Measurements from ENCODE around the gene CDK12. TPM values are rescaled to one million over a fixed set of nuclear protein-coding genes. Genes with fewer than 3 reads are reported as not detected.

The CDK12 gene
- polyA plus RNA-seq, 1 of the 3 experiments (the other 2 are of a cell fraction) = 11.6 TPM

DNA sequence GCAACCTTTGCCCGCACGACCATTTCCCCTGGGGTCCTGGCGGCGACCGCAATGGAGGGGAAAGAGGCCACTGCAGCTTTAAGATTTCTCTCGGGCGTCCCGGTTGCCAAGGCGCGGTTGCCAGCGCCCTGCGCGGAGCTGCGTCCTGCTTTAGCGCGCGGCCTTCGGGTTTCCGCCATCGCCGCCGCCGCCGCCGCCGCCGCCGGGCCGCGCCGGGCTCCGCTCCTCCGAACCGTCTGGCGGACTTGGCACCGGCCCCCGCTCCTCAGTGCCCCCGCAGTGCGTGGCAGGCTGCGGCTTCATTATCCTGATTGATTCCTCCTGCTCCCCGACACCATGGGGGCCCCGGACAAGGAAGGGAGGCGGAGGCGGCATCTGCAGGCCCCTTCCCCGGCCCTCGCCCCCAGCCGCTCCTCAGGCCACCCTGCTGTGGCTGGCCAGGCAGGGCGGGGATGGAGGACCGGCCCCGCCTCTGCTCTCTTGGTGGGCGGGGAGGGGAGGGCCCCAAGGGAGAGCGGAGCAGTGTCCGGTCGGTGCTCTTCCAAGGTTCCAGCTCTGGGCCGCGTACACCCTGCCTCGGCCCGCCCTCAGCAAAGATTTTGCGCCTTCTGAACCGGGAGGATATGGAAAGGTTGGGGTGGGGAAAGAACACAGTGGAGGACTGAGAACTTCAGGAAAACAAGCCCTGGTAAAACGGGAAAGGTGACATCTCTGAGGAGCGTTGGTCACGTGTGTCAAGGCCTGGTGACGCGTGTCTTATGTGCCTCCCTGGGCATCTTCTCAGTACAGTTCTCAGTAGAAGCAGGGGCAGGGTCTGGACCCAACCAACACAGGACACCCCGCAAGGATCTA is 112.4 kb downstream of the CDK12 start:
- H3K36me3 ChIP-seq (replicated peaks in 1 of 2; ENCODE audit: control insufficient read depth in 1 of 2, insufficient read depth in 2 of 2, low read length in 1 of 2) = peaks cover 3 to 11% of the 10 kb centered on the region in 2 experiments
- peak overlapping the region; percentile 55; the same call in 1 of the 2 replicates for H3K9ac ChIP-seq
- peak overlapping the region; percentile 76 for H2AFZ ChIP-seq (ENCODE audit: low read depth)
- 17% methylated on average over 33 of the region's 66 CpGs for WGBS (ENCODE audit: low lambda C conversion rate)
- DNase-seq = peak; percentile 96
- H3F3A ChIP-seq (replicated peaks; ENCODE audit: insufficient read depth) = peaks cover 7% of the 10 kb centered on the region
- H3K79me2 ChIP-seq (ENCODE audit: insufficient read depth) = no peaks in the 10 kb centered on the region
- no peaks in the 10 kb centered on the region for H3K27me3 ChIP-seq (ENCODE audit: insufficient read depth)
- peak overlapping the region; percentile 63 to 68 for H3K4me3 ChIP-seq (ENCODE audit: low read depth in 2 of 2, low read length in 1 of 2)
- H4K20me1 ChIP-seq (ENCODE audit: insufficient read depth) = no peaks in the 10 kb centered on the region
- TF ChIP-seq, protein P1, sequence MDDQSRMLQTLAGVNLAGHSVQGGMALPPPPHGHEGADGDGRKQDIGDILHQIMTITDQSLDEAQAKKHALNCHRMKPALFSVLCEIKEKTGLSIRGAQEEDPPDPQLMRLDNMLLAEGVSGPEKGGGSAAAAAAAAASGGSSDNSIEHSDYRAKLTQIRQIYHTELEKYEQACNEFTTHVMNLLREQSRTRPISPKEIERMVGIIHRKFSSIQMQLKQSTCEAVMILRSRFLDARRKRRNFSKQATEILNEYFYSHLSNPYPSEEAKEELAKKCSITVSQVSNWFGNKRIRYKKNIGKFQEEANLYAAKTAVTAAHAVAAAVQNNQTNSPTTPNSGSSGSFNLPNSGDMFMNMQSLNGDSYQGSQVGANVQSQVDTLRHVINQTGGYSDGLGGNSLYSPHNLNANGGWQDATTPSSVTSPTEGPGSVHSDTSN (IDR thresholded peaks at IDR 0.05) = no peak
- TF ChIP-seq SIN3A (IDR thresholded peaks at IDR 0.05; ENCODE audit: borderline replicate concordance, low read depth, low read length) = no peak
- peak; percentile 49; the same call in 1 of the 2 replicates for TF ChIP-seq YY1 (IDR thresholded peaks at IDR 0.05; ENCODE audit: low read depth)
- peak; percentile 24; the same call in 1 of the 2 replicates for TF ChIP-seq TAF1 (IDR thresholded peaks at IDR 0.05; ENCODE audit: borderline replicate concordance, low read depth, low read length)
- TF ChIP-seq POLR2AphosphoS5 (IDR thresholded peaks at IDR 0.05; ENCODE audit: low read depth, low read length) = 0 out of 2 replicates have a peak, but pooled peaks have one; percentile 24
- TF ChIP-seq FOSL2 (IDR thresholded peaks at IDR 0.05; ENCODE audit: borderline replicate concordance, low read depth) = no peak
- no peak for TF ChIP-seq GABPA (IDR thresholded peaks at IDR 0.05; ENCODE audit: low read depth)
- TF ChIP-seq CHD2 (IDR thresholded peaks at IDR 0.05; ENCODE audit: low read length, partially characterized antibody) = no peak
- peak; percentile 58; the same call in 1 of the 2 replicates for TF ChIP-seq MXI1 (IDR thresholded peaks at IDR 0.05; ENCODE audit: low read depth, low read length)
- peaks cover 0 to 8% of the 10 kb centered on the region in 2 experiments; a peak in 1 of 4 replicates for H3K4me1 ChIP-seq (ENCODE audit: control insufficient read depth in 1 of 2, insufficient read depth in 2 of 2, low read depth in 1 of 2, low read length in 1 of 2)
- H3K27ac ChIP-seq (ENCODE audit: low read depth in 2 of 2, low read length in 1 of 2) = peak overlapping the region; percentile 68 to 77; a peak in 3 of 4 replicates
- peak overlapping the region; percentile 88 for H3K4me2 ChIP-seq
- H3K9me3 ChIP-seq = no peaks in the 10 kb centered on the region
- H3K9me2 ChIP-seq = no peaks in the 10 kb centered on the region
- CTCF ChIA-PET = interaction anchor here (0.8 to 10.3 kb wide), 6 partner anchors 8 to 156 kb away, joined by 3 to 93 read pairs (median 7); no protein-coding TSS in a partner anchor
- POLR2A ChIA-PET = interaction anchor here (0.7 to 0.8 kb wide), 2 partner anchors 13 to 146 kb away, joined by 3 read pairs; no protein-coding TSS in a partner anchor

DNA sequence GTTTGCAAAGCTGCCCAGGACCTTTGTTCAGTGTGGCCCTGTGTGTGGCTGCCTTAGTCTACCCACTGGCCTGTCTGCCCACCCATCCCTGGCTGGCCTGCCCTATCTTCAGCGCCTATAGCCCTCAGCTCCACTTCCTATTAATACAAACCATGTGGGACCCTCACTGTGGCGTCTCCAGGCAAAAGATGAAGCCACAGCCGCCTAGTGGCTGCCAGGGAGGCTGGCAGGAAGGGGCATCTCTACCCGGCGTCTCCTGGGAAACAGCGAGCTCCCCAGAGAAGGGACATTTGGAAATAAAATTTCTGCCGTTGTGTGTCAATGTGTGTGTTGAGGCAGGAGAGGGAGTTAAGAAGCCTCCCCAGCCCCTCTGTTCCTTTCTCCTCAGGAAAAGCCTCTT is 114.9 kb downstream of the CDK12 start:
- Histone ChIP-seq H3K9me2 (no peaks in the 10 kb centered on the region), H3K27me3 (ENCODE audit: insufficient read depth) (no peaks in the 10 kb centered on the region), H2AFZ (ENCODE audit: low read depth) (no peak overlapping the region), H3K4me3 (ENCODE audit: low read depth in 2 of 2, low read length in 1 of 2) (no peak overlapping the region), H3K4me1 (ENCODE audit: control insufficient read depth in 1 of 2, insufficient read depth in 2 of 2, low read depth in 1 of 2, low read length in 1 of 2) (peaks cover 0 to 8% of the 10 kb centered on the region in 2 experiments; a peak in 1 of 4 replicates), H3K4me2 (no peak overlapping the region), H3K27ac (ENCODE audit: low read depth in 2 of 2, low read length in 1 of 2) (no peak overlapping the region), H4K20me1 (ENCODE audit: insufficient read depth) (no peaks in the 10 kb centered on the region), H3K9me3 (no peaks in the 10 kb centered on the region), H3F3A (replicated peaks; ENCODE audit: insufficient read depth) (peaks cover 7% of the 10 kb centered on the region), H3K9ac (no peak overlapping the region), H3K79me2 (ENCODE audit: insufficient read depth) (no peaks in the 10 kb centered on the region), H3K36me3 (replicated peaks in 1 of 2; ENCODE audit: control insufficient read depth in 1 of 2, insufficient read depth in 2 of 2, low read length in 1 of 2) (no peaks in the 10 kb centered on the region)
- WGBS (ENCODE audit: low lambda C conversion rate) = 17% methylated on average over 7 of the region's 7 CpGs
- POLR2A ChIA-PET = no interaction called here
- CTCF ChIA-PET = interaction anchor here (0.6 to 10.3 kb wide), 37 partner anchors 10 to 707 kb away, joined by 3 to 93 read pairs (median 4); partner anchors contain the start of genes CDK12 and PNMT
- DNase-seq = peak; percentile 87
- TF ChIP-seq YY1 (IDR thresholded peaks at IDR 0.05; ENCODE audit: low read depth) = no peak
- TF ChIP-seq, protein P2, sequence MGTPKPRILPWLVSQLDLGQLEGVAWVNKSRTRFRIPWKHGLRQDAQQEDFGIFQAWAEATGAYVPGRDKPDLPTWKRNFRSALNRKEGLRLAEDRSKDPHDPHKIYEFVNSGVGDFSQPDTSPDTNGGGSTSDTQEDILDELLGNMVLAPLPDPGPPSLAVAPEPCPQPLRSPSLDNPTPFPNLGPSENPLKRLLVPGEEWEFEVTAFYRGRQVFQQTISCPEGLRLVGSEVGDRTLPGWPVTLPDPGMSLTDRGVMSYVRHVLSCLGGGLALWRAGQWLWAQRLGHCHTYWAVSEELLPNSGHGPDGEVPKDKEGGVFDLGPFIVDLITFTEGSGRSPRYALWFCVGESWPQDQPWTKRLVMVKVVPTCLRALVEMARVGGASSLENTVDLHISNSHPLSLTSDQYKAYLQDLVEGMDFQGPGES (IDR thresholded peaks at IDR 0.05; ENCODE audit: low read depth, low read length) = no peak
- no peak for TF ChIP-seq GATA2 (CRISPR knock-in tag; IDR thresholded peaks at IDR 0.05)
- TF ChIP-seq MEF2A (IDR thresholded peaks at IDR 0.05; ENCODE audit: borderline replicate concordance, low read depth) = no peak
- no peak for TF ChIP-seq TEAD4 (IDR thresholded peaks at IDR 0.05; ENCODE audit: borderline replicate concordance, insufficient read depth)
- no peak for TF ChIP-seq RCOR1 (IDR thresholded peaks at IDR 0.05; ENCODE audit: low read length)
- no peak for TF ChIP-seq TAF1 (IDR thresholded peaks at IDR 0.05; ENCODE audit: borderline replicate concordance, low read depth, low read length)
- TF ChIP-seq RAD21 (IDR thresholded peaks at IDR 0.05; ENCODE audit: low read length) = peak; percentile 56
- no peak for TF ChIP-seq FOXM1 (IDR thresholded peaks at IDR 0.05; ENCODE audit: low read depth)
- no peak for TF ChIP-seq EP300 (IDR thresholded peaks at IDR 0.05; ENCODE audit: borderline replicate concordance in 1 of 2, low read depth in 1 of 2, low read length in 1 of 2)
- TF ChIP-seq RFX5 (IDR thresholded peaks at IDR 0.05; ENCODE audit: low read length) = no peak
- peak; percentile 57 for TF ChIP-seq SMC3 (IDR thresholded peaks at IDR 0.05; ENCODE audit: low read depth, low read length)
- TF ChIP-seq, protein P1 (IDR thresholded peaks at IDR 0.05) = no peak
- TF ChIP-seq, protein P3, sequence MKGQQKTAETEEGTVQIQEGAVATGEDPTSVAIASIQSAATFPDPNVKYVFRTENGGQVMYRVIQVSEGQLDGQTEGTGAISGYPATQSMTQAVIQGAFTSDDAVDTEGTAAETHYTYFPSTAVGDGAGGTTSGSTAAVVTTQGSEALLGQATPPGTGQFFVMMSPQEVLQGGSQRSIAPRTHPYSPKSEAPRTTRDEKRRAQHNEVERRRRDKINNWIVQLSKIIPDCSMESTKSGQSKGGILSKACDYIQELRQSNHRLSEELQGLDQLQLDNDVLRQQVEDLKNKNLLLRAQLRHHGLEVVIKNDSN (IDR thresholded peaks at IDR 0.05; ENCODE audit: borderline replicate concordance, low read depth) = no peak
- no peak for TF ChIP-seq JUND (IDR thresholded peaks at IDR 0.05)
- no peak for TF ChIP-seq FOSL2 (IDR thresholded peaks at IDR 0.05; ENCODE audit: borderline replicate concordance, low read depth)
- no peak for TF ChIP-seq NRF1 (IDR thresholded peaks at IDR 0.05; ENCODE audit: low read depth, low read length)
- TF ChIP-seq TCF12 (IDR thresholded peaks at IDR 0.05) = no peak

Measured in SK-N-SH (cell line).